Esophagus squamous epithelium (tissue), 4 donors: Measurements from ENCODE around the gene FAM163B.

Experiments used
- POLR2A ChIP-seq, 4 donors: fragments of 450-650 bp; IDR thresholded peaks; one replicate each; pipeline ENCODE4 v1.6.1; 2017; ENCODE audit warnings: antibody characterized with exemption in 4 of 4, mild to moderate bottlenecking in 4 of 4, moderate library complexity in 3 of 4
- TF ChIP-seq, protein P1 (sequence below), 6 experiments: fragments of 450-650 bp in 4 of 6; fragments of 200-600 bp in 2 of 6; sonication (generic) in 2 of 6; IDR thresholded peaks; one replicate each; pipeline ENCODE4 v1.5.1; 2016 to 2019; ENCODE audit warnings: antibody characterized with exemption in 6 of 6, mild to moderate bottlenecking in 4 of 6, moderate library complexity in 4 of 6

DNA sequence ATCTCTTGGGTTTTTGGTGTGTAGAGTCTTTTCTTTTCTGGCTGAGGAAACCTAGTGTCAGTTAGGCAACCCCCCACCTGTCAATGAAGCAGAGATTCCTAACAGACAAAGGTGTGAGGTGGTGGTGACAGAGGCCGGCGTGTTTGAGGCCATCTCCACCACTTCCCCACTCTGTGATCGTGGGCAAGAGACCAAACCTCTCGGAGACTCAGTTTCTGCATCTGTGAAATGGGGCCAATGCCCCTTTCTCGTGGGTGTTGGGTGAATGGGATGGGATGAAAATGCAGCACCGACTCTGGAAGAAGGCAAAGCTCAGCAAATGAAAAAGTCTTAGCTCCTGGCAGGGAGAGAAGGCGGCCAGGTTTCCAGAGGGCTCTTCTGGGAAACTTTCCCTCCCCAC, 807 bp downstream of the FAM163B start:
- TF ChIP-seq, protein P1, sequence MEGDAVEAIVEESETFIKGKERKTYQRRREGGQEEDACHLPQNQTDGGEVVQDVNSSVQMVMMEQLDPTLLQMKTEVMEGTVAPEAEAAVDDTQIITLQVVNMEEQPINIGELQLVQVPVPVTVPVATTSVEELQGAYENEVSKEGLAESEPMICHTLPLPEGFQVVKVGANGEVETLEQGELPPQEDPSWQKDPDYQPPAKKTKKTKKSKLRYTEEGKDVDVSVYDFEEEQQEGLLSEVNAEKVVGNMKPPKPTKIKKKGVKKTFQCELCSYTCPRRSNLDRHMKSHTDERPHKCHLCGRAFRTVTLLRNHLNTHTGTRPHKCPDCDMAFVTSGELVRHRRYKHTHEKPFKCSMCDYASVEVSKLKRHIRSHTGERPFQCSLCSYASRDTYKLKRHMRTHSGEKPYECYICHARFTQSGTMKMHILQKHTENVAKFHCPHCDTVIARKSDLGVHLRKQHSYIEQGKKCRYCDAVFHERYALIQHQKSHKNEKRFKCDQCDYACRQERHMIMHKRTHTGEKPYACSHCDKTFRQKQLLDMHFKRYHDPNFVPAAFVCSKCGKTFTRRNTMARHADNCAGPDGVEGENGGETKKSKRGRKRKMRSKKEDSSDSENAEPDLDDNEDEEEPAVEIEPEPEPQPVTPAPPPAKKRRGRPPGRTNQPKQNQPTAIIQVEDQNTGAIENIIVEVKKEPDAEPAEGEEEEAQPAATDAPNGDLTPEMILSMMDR (IDR thresholded peaks at IDR 0.05): no peak
- no peak for TF ChIP-seq POLR2A (IDR thresholded peaks at IDR 0.05)
